IMR-90 (cell line): ENCODE results near the gene ZFPM1. TPM values are rescaled to one million over a fixed set of nuclear protein-coding genes. Genes with fewer than 3 reads are reported as not detected.
A peak's percentile ranks its signal among the peaks of the same experiment; 100 is the strongest.

Source experiments
- ATAC-seq: fragments of 200-7000 bp; cut with Tn5 transposase; 2 replicates; pipeline ENCODE4 v1.9.1; 2020; ENCODE audit warnings: low read depth, mild to moderate bottlenecking, moderate library complexity
- BruUV-seq: library from RNA; stranded (reverse); fragments of 400-500 nt; replicated peaks from 2 replicates; lab custom pipeline; 2021; lab: Mats Ljungman, UMichigan
- CTCF ChIA-PET: fragments of 300-600 bp; formaldehyde crosslinking; extraction: SDS; loops from one replicate; lab custom pipeline; 2021; ENCODE audit warnings: antibody characterized with exemption; lab: Yijun Ruan, JAX
- POLR2A ChIA-PET: fragments of 300-600 bp; sonication (Branson Sonifier 250); formaldehyde crosslinking; loops from one replicate; lab custom pipeline; 2022; ENCODE audit warnings: antibody characterized with exemption; ENCODE audit not compliant: unreplicated experiment; lab: Charles Lee
- DNase-seq: peaks from one replicate; pipeline ENCODE4 v3.0.0; 2013
- H2AFZ ChIP-seq: replicated peaks from 2 replicates; pipeline ENCODE3; 2013; ENCODE audit warnings: low read length, mild to moderate bottlenecking; ENCODE audit not compliant: poor library complexity
- H2AK5ac ChIP-seq: 2 replicates; pipeline ENCODE4 v1.6.1; 2013; ENCODE audit warnings: low read depth, low read length, inconsistent platforms
- H2AK9ac ChIP-seq: replicated peaks from 2 replicates; pipeline ENCODE3; 2013; ENCODE audit warnings: mild to moderate bottlenecking, low read depth, low read length, moderate library complexity; ENCODE audit not compliant: poor library complexity
- H2BK120ac ChIP-seq: 2 replicates; pipeline ENCODE4 v1.6.1; 2013; ENCODE audit warnings: low read depth, low read length, inconsistent platforms
- H2BK15ac ChIP-seq: 3 replicates; pipeline ENCODE4 v1.6.1; 2013; ENCODE audit warnings: low read depth, low read length, inconsistent platforms
- H2BK20ac ChIP-seq: 2 replicates; pipeline ENCODE4 v1.6.1; 2013; ENCODE audit warnings: low read depth, mild to moderate bottlenecking, inconsistent platforms, low read length, moderate library complexity
- H2BK5ac ChIP-seq: 2 replicates; pipeline ENCODE4 v1.6.1; 2013; ENCODE audit warnings: mild to moderate bottlenecking, low read depth, low read length, inconsistent platforms; ENCODE audit not compliant: poor library complexity, severe bottlenecking
- H3K14ac ChIP-seq: replicated peaks from 2 replicates; pipeline ENCODE4 v1.6.1; 2013; ENCODE audit warnings: low read depth, low read length, inconsistent platforms
- H3K18ac ChIP-seq: 2 replicates; pipeline ENCODE4 v1.6.1; 2013; ENCODE audit warnings: low read depth, low read length, control low read depth
- H3K23ac ChIP-seq: 2 replicates; pipeline ENCODE4 v1.6.1; 2013; ENCODE audit warnings: low read depth, low read length, inconsistent platforms
- H3K27ac ChIP-seq: 2 replicates; pipeline ENCODE4 v1.5.1; 2013; ENCODE audit warnings: mild to moderate bottlenecking, control low read depth, low read length; ENCODE audit not compliant: insufficient read depth
- H3K27me3 ChIP-seq: 2 replicates; pipeline ENCODE4 v1.6.1; 2013; ENCODE audit warnings: low read length; ENCODE audit not compliant: control insufficient read depth, insufficient read depth
- H3K36me3 ChIP-seq: 2 replicates; pipeline ENCODE4 v1.6.1; 2013; ENCODE audit warnings: low read length, mixed read lengths; ENCODE audit not compliant: control insufficient read depth, insufficient read depth
- H3K4ac ChIP-seq: 2 replicates; pipeline ENCODE4 v1.6.1; 2013; ENCODE audit warnings: low read depth, low read length, inconsistent platforms
- H3K4me1 ChIP-seq: 2 replicates; pipeline ENCODE4 v1.6.1; 2013; ENCODE audit warnings: low read length, mixed read lengths; ENCODE audit not compliant: control insufficient read depth, insufficient read depth
- H3K4me2 ChIP-seq: 2 replicates; pipeline ENCODE4 v1.6.1; 2013; ENCODE audit warnings: low read depth, mild to moderate bottlenecking, control low read depth, low read length, moderate library complexity
- H3K4me3 ChIP-seq: 2 replicates; pipeline ENCODE4 v1.5.1; 2013; ENCODE audit warnings: low read depth, mild to moderate bottlenecking, control low read depth, low read length, moderate library complexity; ENCODE audit not compliant: insufficient read depth
- H3K56ac ChIP-seq: 2 replicates; pipeline ENCODE4 v1.6.1; 2013; ENCODE audit warnings: low read length, inconsistent platforms; ENCODE audit not compliant: insufficient read depth; ENCODE audit errors: extremely low read depth
- H3K79me1 ChIP-seq, 2 experiments: 2 replicates each; pipeline ENCODE4 v1.6.1; 2013; ENCODE audit warnings: low read length in 2 of 2, inconsistent platforms in 1 of 2, low read depth in 1 of 2
- H3K9ac ChIP-seq: 2 replicates; pipeline ENCODE4 v1.6.1; 2013; ENCODE audit warnings: low read depth, low read length, control low read depth
- H3K9me1 ChIP-seq: 2 replicates; pipeline ENCODE4 v1.6.1; 2013; ENCODE audit warnings: low read length, inconsistent platforms; ENCODE audit not compliant: insufficient read depth
- H3K9me3 ChIP-seq: 2 replicates; pipeline ENCODE4 v1.6.1; 2013; ENCODE audit warnings: low read length; ENCODE audit not compliant: control insufficient read depth, insufficient read depth
- H4K20me1 ChIP-seq: 2 replicates; pipeline ENCODE4 v1.6.1; 2013; ENCODE audit warnings: low read length, inconsistent platforms; ENCODE audit not compliant: insufficient read depth
- H4K5ac ChIP-seq: 2 replicates; pipeline ENCODE4 v1.6.1; 2013; ENCODE audit warnings: mild to moderate bottlenecking, low read depth, low read length, control low read depth
- H4K8ac ChIP-seq, 2 experiments: 2 replicates each; pipeline ENCODE4 v1.6.1; 2013; ENCODE audit warnings: low read depth in 2 of 2, low read length in 2 of 2, control low read depth in 1 of 2, inconsistent platforms in 1 of 2
- H4K91ac ChIP-seq: 2 replicates; pipeline ENCODE4 v1.6.1; 2013; ENCODE audit warnings: low read depth, low read length, inconsistent platforms; ENCODE audit not compliant: insufficient read depth
- CHD1 ChIP-seq: IDR thresholded peaks from 2 replicates; pipeline ENCODE4 v1.6.1; 2012; ENCODE audit warnings: low read depth, low read length, improper control_type of control experiment
- ELK1 ChIP-seq: fragments of 150-350 bp; IDR thresholded peaks from 2 replicates; pipeline ENCODE4 v1.6.1; 2016; ENCODE audit warnings: low read depth, mild to moderate bottlenecking, low read length, moderate library complexity, borderline replicate concordance
- MAZ ChIP-seq: IDR thresholded peaks from 2 replicates; pipeline ENCODE4 v1.6.1; 2012; ENCODE audit warnings: low read depth, mild to moderate bottlenecking, low read length, improper control_type of control experiment, moderate library complexity, borderline replicate concordance
- MXI1 ChIP-seq: IDR thresholded peaks from 2 replicates; pipeline ENCODE4 v1.6.1; 2012; ENCODE audit warnings: low read depth, mild to moderate bottlenecking, low read length, moderate library complexity, borderline replicate concordance
- POLR2A ChIP-seq: IDR thresholded peaks from 2 replicates; pipeline ENCODE4 v1.6.1; 2012; ENCODE audit warnings: mild to moderate bottlenecking, low read depth, low read length
- RAD21 ChIP-seq: IDR thresholded peaks from 2 replicates; pipeline ENCODE4 v1.6.1; 2012; ENCODE audit warnings: low read length, improper control_type of control experiment
- RCOR1 ChIP-seq: IDR thresholded peaks from 2 replicates; pipeline ENCODE4 v1.6.1; 2012; ENCODE audit warnings: mild to moderate bottlenecking, low read length, improper control_type of control experiment; ENCODE audit not compliant: insufficient replicate concordance
- RFX5 ChIP-seq: IDR thresholded peaks from 2 replicates; pipeline ENCODE4 v1.8.0; 2012; ENCODE audit warnings: low read depth, mild to moderate bottlenecking, low read length, moderate library complexity
- SMC3 ChIP-seq: fragments of 150-350 bp; IDR thresholded peaks from 2 replicates; pipeline ENCODE4 v1.6.1; 2016; ENCODE audit warnings: low read depth, mild to moderate bottlenecking, antibody characterized with exemption, low read length, moderate library complexity
- WGBS, 2 experiments: methylation state at CpG; one replicate each; pipeline versions ENCODE4 v1.1.5 to v1.1.7; 2013; ENCODE audit warnings: missing lambda C conversion rate in 2 of 2; ENCODE audit not compliant: insufficient read length in 1 of 2; ENCODE audit errors: extremely low coverage in 2 of 2; 5-methylcytosine and 5-hydroxymethylcytosine counted together
- dilution Hi-C: fragments of 300-500 bp; cut with HindIII; formaldehyde crosslinking; loops from one replicate; pipeline ENCODE4 v1.14.3; 2018; ENCODE audit warnings: low sequenced_read_pairs; ENCODE audit not compliant: unreplicated experiment
- in situ Hi-C: fragments of 300-500 bp; cut with MboI; formaldehyde crosslinking; loops from 3 replicates; pipeline ENCODE4 v1.14.3; 2019; ENCODE audit warnings: low sequenced_read_pairs, inconsistent platforms, mixed read lengths
- intact Hi-C: fragments of 100-400 bp; cut with micrococcal nuclease; formaldehyde crosslinking; loops from 2 replicates; pipeline ENCODE4 v1.10.0; 2022
- polyA plus RNA-seq, 3 experiments: library from polyadenylated mRNA; depleted of rRNA; stranded (reverse); fragments of >200 nt; gene quantifications; 2 replicates each; pipeline ENCODE4 v1.2.3, GENCODE V29; 2012; ENCODE audit warnings: low replicate concordance in 1 of 3
- total RNA-seq: library from RNA; depleted of rRNA; stranded (reverse); fragments of >200 nt; gene quantifications from 2 replicates; pipeline ENCODE4 v1.2.3, GENCODE V29; 2012
- TF ChIP-seq, protein P1 (sequence below): conservative IDR thresholded peaks from 2 replicates; pipeline ENCODE4 v1.5.1; 2012; ENCODE audit warnings: mild to moderate bottlenecking, low read depth, low read length, improper control_type of control experiment

ZFPM1 gene
- total and polyA plus RNA-seq, 2 of the 4 experiments (the other 2 are of a cell fraction), result 0.36 to 1.1 TPM

- Histone ChIP-seq H3K27ac (no peak overlapping the region), H3K23ac (no peak overlapping the region), H3K4me1 (peaks cover 1% of the 10 kb centered on the region; the same call in 1 of the 2 replicates), H3K36me3 (peaks cover 4% of the 10 kb centered on the region; the same call in 1 of the 2 replicates), H2BK5ac (no peak overlapping the region), H3K14ac (no peak overlapping the region), H3K79me1 (no peaks in the 10 kb centered on the region), H3K9me1 (no peaks in the 10 kb centered on the region), H2AFZ (no peak overlapping the region), H3K56ac (no peak overlapping the region), H3K4me2 (no peak overlapping the region), H3K27me3 (no peaks in the 10 kb centered on the region), H2BK15ac (no peak overlapping the region), H4K5ac (no peak overlapping the region), H3K18ac (no peak overlapping the region), H3K9me3 (no peaks in the 10 kb centered on the region), H4K20me1 (peaks cover 3% of the 10 kb centered on the region; the same call in 1 of the 2 replicates), H4K8ac (no peak overlapping the region), H2AK9ac (peak overlapping the region; percentile 66), H2BK120ac (no peak overlapping the region), H4K91ac (no peak overlapping the region), H3K4ac (no peak overlapping the region), H3K4me3 (no peak overlapping the region), H2BK20ac (no peak overlapping the region), H3K9ac (no peak overlapping the region), H2AK5ac (no peak overlapping the region)
- ChIA-PET POLR2A (no interaction called here), CTCF (no interaction called here)
- DNase-seq (no peak), ATAC-seq (no peak)
- BruUV-seq, result no TSS peak
- WGBS, 2 experiments, result 76% methylated on average over 4 of the region's 29 CpGs; no CpG with 5 or more reads in 1 of the 2 experiments
- dilution Hi-C loops, result no loop called here
- TF ChIP-seq, protein P1, sequence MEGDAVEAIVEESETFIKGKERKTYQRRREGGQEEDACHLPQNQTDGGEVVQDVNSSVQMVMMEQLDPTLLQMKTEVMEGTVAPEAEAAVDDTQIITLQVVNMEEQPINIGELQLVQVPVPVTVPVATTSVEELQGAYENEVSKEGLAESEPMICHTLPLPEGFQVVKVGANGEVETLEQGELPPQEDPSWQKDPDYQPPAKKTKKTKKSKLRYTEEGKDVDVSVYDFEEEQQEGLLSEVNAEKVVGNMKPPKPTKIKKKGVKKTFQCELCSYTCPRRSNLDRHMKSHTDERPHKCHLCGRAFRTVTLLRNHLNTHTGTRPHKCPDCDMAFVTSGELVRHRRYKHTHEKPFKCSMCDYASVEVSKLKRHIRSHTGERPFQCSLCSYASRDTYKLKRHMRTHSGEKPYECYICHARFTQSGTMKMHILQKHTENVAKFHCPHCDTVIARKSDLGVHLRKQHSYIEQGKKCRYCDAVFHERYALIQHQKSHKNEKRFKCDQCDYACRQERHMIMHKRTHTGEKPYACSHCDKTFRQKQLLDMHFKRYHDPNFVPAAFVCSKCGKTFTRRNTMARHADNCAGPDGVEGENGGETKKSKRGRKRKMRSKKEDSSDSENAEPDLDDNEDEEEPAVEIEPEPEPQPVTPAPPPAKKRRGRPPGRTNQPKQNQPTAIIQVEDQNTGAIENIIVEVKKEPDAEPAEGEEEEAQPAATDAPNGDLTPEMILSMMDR, result no peak
- TF ChIP-seq CHD1, result no peak
- TF ChIP-seq POLR2A, result no peak
- TF ChIP-seq MXI1, result no peak
- no peak for TF ChIP-seq RCOR1
- TF ChIP-seq SMC3, result no peak
- TF ChIP-seq MAZ, result no peak
- TF ChIP-seq ELK1, result no peak
- no peak for TF ChIP-seq RAD21
- TF ChIP-seq RFX5, result no peak
- intact Hi-C loops, result no loop called here
- in situ Hi-C loops, result no loop called here
These were observed 73.2 kb downstream of the ZFPM1 start for GRCh38 chr16:88526008-88526905.
